SK-N-MC (cell line): Measurements from ENCODE around the gene SPACA5.

ENCODE experiments used
- EZH2 ChIP-seq: fragments of 200-600 bp; sonication (generic); IDR thresholded peaks from one replicate; pipeline ENCODE4 v1.6.1; 2017; ENCODE audit warnings: antibody characterized with exemption
- FOXP2 ChIP-seq: optimal IDR thresholded peaks from 2 replicates; pipeline ENCODE3; 2011; ENCODE audit warnings: mild to moderate bottlenecking, moderate library complexity; ENCODE audit not compliant: insufficient read depth; ENCODE audit errors: extremely low read length, control extremely low read depth
- POLR2AphosphoS5 ChIP-seq: IDR thresholded peaks from 2 replicates; pipeline ENCODE4 v1.6.1; 2012; ENCODE audit warnings: mild to moderate bottlenecking, low read depth, low read length, borderline replicate concordance

- TF ChIP-seq EZH2 (no peak), POLR2AphosphoS5 (no peak), FOXP2 (no peak)
Observed at GRCh38 chrX:48001260-48001659, 5.5 kb upstream of the SPACA5 start.
